RWPE2 (cell line): Measurements from ENCODE around the gene RNFT2.

ENCODE experiments used
- ATAC-seq: fragments of 200-7000 bp; cut with Tn5 transposase; 3 replicates; pipeline ENCODE4 v1.9.1; 2021; ENCODE audit warnings: low read depth
- DNase-seq: peaks from one replicate; pipeline ENCODE4 v3.0.0-alpha.2; 2020; ENCODE audit warnings: low spot score
- H3K27ac ChIP-seq: fragments of 450-650 bp; 2 replicates; pipeline ENCODE4 v1.5.1; 2017; ENCODE audit warnings: mild to moderate bottlenecking; ENCODE audit not compliant: poor library complexity, severe bottlenecking
- H3K27me3 ChIP-seq: fragments of 250-450 bp; sonication (Bioruptor Pico); 2 replicates; pipeline ENCODE4 v1.5.1; 2021; ENCODE audit warnings: mild to moderate bottlenecking, moderate library complexity; ENCODE audit not compliant: insufficient read depth, poor library complexity, severe bottlenecking
- H3K36me3 ChIP-seq: fragments of 250-450 bp; sonication (Bioruptor Pico); 2 replicates; pipeline ENCODE4 v1.5.1; 2020; ENCODE audit warnings: low read depth, mild to moderate bottlenecking, moderate library complexity
- H3K4me1 ChIP-seq: fragments of 250-450 bp; sonication (Bioruptor Pico); 2 replicates; pipeline ENCODE4 v1.5.1; 2021; ENCODE audit warnings: mild to moderate bottlenecking, moderate library complexity; ENCODE audit not compliant: insufficient read depth, poor library complexity, severe bottlenecking
- H3K4me3 ChIP-seq: fragments of 250-450 bp; sonication (Bioruptor Pico); 2 replicates; pipeline ENCODE4 v1.5.1; 2021; ENCODE audit warnings: mild to moderate bottlenecking, moderate library complexity; ENCODE audit not compliant: severe bottlenecking
- H3K9me3 ChIP-seq: fragments of 250-450 bp; sonication (Bioruptor Pico); 2 replicates; pipeline ENCODE4 v1.5.1; 2021; ENCODE audit warnings: mild to moderate bottlenecking, moderate library complexity; ENCODE audit not compliant: severe bottlenecking
- TF ChIP-seq, protein P1 (sequence below): fragments of 450-650 bp; IDR thresholded peaks from one replicate; pipeline ENCODE4 v1.5.1; 2017; ENCODE audit warnings: mild to moderate bottlenecking, moderate library complexity; ENCODE audit not compliant: poor library complexity, severe bottlenecking

RNFT2 gene

GRCh38 chr12:116887244-116887643, 149.1 kb downstream of the RNFT2 start:
- peaks cover 10% of the 10 kb centered on the region for H3K27me3 ChIP-seq
- no peaks in the 10 kb centered on the region for H3K4me1 ChIP-seq
- DNase-seq (no peak), ATAC-seq (no peak)
- H3K36me3 ChIP-seq = no peaks in the 10 kb centered on the region
- no peaks in the 10 kb centered on the region for H3K9me3 ChIP-seq
- H3K27ac ChIP-seq = no peak overlapping the region
- TF ChIP-seq, protein P1, sequence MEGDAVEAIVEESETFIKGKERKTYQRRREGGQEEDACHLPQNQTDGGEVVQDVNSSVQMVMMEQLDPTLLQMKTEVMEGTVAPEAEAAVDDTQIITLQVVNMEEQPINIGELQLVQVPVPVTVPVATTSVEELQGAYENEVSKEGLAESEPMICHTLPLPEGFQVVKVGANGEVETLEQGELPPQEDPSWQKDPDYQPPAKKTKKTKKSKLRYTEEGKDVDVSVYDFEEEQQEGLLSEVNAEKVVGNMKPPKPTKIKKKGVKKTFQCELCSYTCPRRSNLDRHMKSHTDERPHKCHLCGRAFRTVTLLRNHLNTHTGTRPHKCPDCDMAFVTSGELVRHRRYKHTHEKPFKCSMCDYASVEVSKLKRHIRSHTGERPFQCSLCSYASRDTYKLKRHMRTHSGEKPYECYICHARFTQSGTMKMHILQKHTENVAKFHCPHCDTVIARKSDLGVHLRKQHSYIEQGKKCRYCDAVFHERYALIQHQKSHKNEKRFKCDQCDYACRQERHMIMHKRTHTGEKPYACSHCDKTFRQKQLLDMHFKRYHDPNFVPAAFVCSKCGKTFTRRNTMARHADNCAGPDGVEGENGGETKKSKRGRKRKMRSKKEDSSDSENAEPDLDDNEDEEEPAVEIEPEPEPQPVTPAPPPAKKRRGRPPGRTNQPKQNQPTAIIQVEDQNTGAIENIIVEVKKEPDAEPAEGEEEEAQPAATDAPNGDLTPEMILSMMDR = no peak
- H3K4me3 ChIP-seq = no peak overlapping the region

GRCh38 chr12:116887897-116888296, 149.8 kb downstream of the RNFT2 start:
- Histone ChIP-seq H3K9me3 (no peaks in the 10 kb centered on the region), H3K4me3 (no peak overlapping the region), H3K36me3 (no peaks in the 10 kb centered on the region), H3K27me3 (peaks cover 4% of the 10 kb centered on the region), H3K4me1 (no peaks in the 10 kb centered on the region), H3K27ac (no peak overlapping the region)
- TF ChIP-seq, protein P1 = no peak
- ATAC-seq = no peak
- DNase-seq = no peak

DNA sequence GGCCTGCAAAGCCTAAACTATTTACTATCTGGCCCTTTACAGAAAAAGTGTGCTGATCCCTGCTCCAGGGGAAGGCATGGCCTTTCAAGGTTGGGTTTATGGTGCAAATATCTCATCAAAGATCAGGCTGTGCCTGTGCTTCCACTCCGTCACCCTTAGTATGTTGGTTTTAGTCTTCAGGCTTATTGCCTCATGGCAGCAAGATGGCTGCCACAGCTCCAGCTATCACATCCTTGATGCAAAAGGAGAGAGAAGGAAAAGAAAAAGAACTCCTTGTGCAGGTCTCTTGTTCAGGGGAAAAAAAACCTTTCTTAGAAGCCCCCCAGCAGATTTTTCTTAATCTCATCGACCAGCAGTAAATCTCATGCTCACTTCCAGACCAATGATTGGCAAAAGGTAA, 152.2 kb downstream of the RNFT2 start:
- DNase-seq (no peak), ATAC-seq (no peak)
- no peak overlapping the region for H3K27ac ChIP-seq
- TF ChIP-seq, protein P1 = no peak
- no peaks in the 10 kb centered on the region for H3K27me3 ChIP-seq
- no peaks in the 10 kb centered on the region for H3K4me1 ChIP-seq
- no peaks in the 10 kb centered on the region for H3K36me3 ChIP-seq
- H3K9me3 ChIP-seq = no peaks in the 10 kb centered on the region
- H3K4me3 ChIP-seq = no peak overlapping the region

DNA sequence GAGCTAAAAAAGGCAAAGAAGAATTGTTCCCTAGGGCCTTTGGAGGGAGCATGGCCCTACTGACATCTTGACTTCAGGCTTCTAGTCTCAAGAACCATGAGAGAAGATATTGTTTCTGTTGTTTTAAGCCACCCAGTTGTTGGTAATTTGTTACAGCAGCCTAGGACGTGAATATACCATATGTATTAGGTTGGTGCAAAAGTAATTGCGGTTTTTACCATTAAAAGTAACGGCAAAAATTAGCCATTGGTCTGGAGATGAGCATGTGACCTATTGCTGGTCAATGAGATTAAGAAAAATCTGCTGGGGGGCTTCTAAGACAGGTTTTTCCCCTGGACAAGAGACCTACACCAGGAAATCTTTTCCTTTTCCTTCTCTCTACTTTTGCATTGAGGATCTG, 152.9 kb downstream of the RNFT2 start:
- no peaks in the 10 kb centered on the region for H3K4me1 ChIP-seq
- H3K27ac ChIP-seq = no peak overlapping the region
- H3K9me3 ChIP-seq = no peaks in the 10 kb centered on the region
- TF ChIP-seq, protein P1 = no peak
- ATAC-seq = no peak
- no peak overlapping the region for H3K4me3 ChIP-seq
- no peaks in the 10 kb centered on the region for H3K27me3 ChIP-seq
- no peaks in the 10 kb centered on the region for H3K36me3 ChIP-seq
- DNase-seq = no peak

DNA sequence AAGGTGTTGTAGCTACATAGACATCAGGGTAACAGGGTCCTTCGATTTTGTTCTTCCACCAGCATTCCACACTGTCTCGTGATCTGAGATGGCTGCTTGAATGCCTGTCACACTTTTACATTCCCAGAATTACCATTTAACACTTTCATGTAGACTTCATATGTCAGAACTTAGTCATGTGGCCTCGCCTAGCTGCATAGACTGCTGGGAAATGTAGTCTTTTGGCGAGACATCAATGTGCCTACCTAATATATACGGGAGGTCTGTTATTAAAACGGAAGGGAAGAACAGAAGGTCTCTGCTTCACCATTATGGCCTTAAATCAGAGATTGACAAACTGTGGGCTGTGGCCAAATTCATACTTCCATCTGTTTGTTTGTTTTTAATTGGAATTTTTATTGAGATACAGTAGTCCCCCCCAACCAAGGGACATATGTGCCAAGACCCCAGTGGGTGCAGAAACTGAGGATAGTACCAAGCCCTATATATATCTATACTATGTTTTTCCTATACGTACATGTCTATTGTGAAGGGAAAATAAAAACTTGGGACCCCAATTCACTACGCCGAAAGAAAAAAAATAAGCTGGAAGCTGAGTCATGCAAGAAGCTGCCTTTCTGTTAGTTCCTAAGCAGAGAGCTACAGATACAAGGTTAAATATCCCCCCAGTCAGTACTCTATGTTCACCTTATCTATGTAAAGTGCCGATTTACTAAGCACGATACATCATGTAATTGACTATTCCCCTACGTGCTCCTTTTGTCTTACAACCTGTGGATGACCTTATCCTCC, 154.4 kb downstream of the RNFT2 start:
- Histone ChIP-seq H3K4me3 (no peak overlapping the region), H3K27me3 (no peaks in the 10 kb centered on the region), H3K4me1 (no peaks in the 10 kb centered on the region), H3K27ac (no peak overlapping the region), H3K36me3 (no peaks in the 10 kb centered on the region), H3K9me3 (no peaks in the 10 kb centered on the region)
- TF ChIP-seq, protein P1 = no peak
- ATAC-seq = no peak
- no peak for DNase-seq
